Duodenal mucosa (tissue), 2 donors: ENCODE measurements around the gene HEATR5A.

Experiments used
- H3K27ac ChIP-seq: one replicate; pipeline ENCODE4 v1.7.0; 2013; ENCODE audit warnings: low read depth, low read length
- H3K27me3 ChIP-seq, 2 donors: one replicate each; pipeline ENCODE4 v1.7.0; 2013; ENCODE audit warnings: low read length in 2 of 2, control low read depth in 1 of 2; ENCODE audit not compliant: insufficient read depth in 2 of 2, control insufficient read depth in 1 of 2
- H3K36me3 ChIP-seq, 2 donors: one replicate each; pipeline ENCODE4 v1.7.0; 2013; ENCODE audit warnings: low read length in 2 of 2, control low read depth in 1 of 2; ENCODE audit not compliant: insufficient read depth in 2 of 2, control insufficient read depth in 1 of 2
- H3K4me1 ChIP-seq, 2 donors: one replicate each; pipeline ENCODE4 v1.7.0; 2013; ENCODE audit warnings: low read length in 2 of 2, control low read depth in 1 of 2; ENCODE audit not compliant: insufficient read depth in 2 of 2, control insufficient read depth in 1 of 2
- H3K4me3 ChIP-seq, 2 donors: one replicate each; pipeline ENCODE4 v1.7.0; 2013; ENCODE audit warnings: low read length in 2 of 2, low read depth in 1 of 2
- H3K9ac ChIP-seq, 2 donors: one replicate each; pipeline ENCODE4 v1.7.0; 2013; ENCODE audit warnings: low read length in 2 of 2, low read depth in 1 of 2
- H3K9me3 ChIP-seq, 2 donors: one replicate each; pipeline ENCODE4 v1.7.0; 2013; ENCODE audit warnings: low read length in 2 of 2, control low read depth in 1 of 2; ENCODE audit not compliant: control insufficient read depth in 1 of 2

The HEATR5A gene

GRCh38 chr14:31307618-31308017 is 112.7 kb downstream of the HEATR5A start:
- Histone ChIP-seq H3K36me3 (peaks cover 10 to 28% of the 10 kb centered on the region in 2 donors), H3K9ac (no peak overlapping the region), H3K9me3 (no peaks in the 10 kb centered on the region), H3K27me3 (no peaks in the 10 kb centered on the region), H3K27ac (no peak overlapping the region), H3K4me1 (peaks cover 0 to 8% of the 10 kb centered on the region in 2 donors), H3K4me3 (no peak overlapping the region)

GRCh38 chr14:31307198-31307597 is 113.2 kb downstream of the HEATR5A start:
- Histone ChIP-seq H3K27me3 (no peaks in the 10 kb centered on the region), H3K9ac (no peak overlapping the region), H3K27ac (no peak overlapping the region), H3K9me3 (no peaks in the 10 kb centered on the region), H3K4me3 (no peak overlapping the region), H3K36me3 (peaks cover 10 to 26% of the 10 kb centered on the region in 2 donors), H3K4me1 (peaks cover 0 to 8% of the 10 kb centered on the region in 2 donors)

GRCh38 chr14:31303654-31304053 is 116.7 kb downstream of the HEATR5A start:
- no peak overlapping the region for H3K9ac ChIP-seq
- H3K36me3 ChIP-seq: peaks cover 5 to 37% of the 10 kb centered on the region in 2 donors

GRCh38 chr14:31300883-31301282 is 119.5 kb downstream of the HEATR5A start:
- Histone ChIP-seq H3K9ac (no peak overlapping the region), H3K36me3 (peaks cover 3 to 30% of the 10 kb centered on the region in 2 donors), H3K27ac (no peak overlapping the region), H3K4me1 (no peaks in the 10 kb centered on the region), H3K27me3 (no peaks in the 10 kb centered on the region), H3K9me3 (no peaks in the 10 kb centered on the region), H3K4me3 (no peak overlapping the region)

More at GRCh38 chr14:31303654-31304053, 116.7 kb downstream of the HEATR5A start:
- no peak overlapping the region for H3K4me3 ChIP-seq
- no peaks in the 10 kb centered on the region for H3K27me3 ChIP-seq
- no peak overlapping the region for H3K27ac ChIP-seq
- no peaks in the 10 kb centered on the region for H3K9me3 ChIP-seq
- peaks cover 0 to 8% of the 10 kb centered on the region in 2 donors for H3K4me1 ChIP-seq

GRCh38 chr14:31300296-31300695 is 120.1 kb downstream of the HEATR5A start:
- H3K27ac ChIP-seq: no peak overlapping the region
- no peaks in the 10 kb centered on the region for H3K4me1 ChIP-seq
- H3K9me3 ChIP-seq: no peaks in the 10 kb centered on the region
- H3K27me3 ChIP-seq: no peaks in the 10 kb centered on the region
- no peak overlapping the region for H3K9ac ChIP-seq
- peaks cover 0 to 30% of the 10 kb centered on the region in 2 donors for H3K36me3 ChIP-seq
- H3K4me3 ChIP-seq: no peak overlapping the region

GRCh38 chr14:31297701-31298344 is 122.5 kb downstream of the HEATR5A start:
- H3K4me3 ChIP-seq: no peak overlapping the region
- H3K27me3 ChIP-seq: no peaks in the 10 kb centered on the region
- H3K9ac ChIP-seq: no peak overlapping the region
- H3K9me3 ChIP-seq: no peaks in the 10 kb centered on the region
- H3K27ac ChIP-seq: no peak overlapping the region
- H3K36me3 ChIP-seq: peaks cover 0 to 25% of the 10 kb centered on the region in 2 donors
- no peaks in the 10 kb centered on the region for H3K4me1 ChIP-seq

GRCh38 chr14:31297112-31297511 is 123.2 kb downstream of the HEATR5A start:
- Histone ChIP-seq H3K27me3 (no peaks in the 10 kb centered on the region), H3K27ac (no peak overlapping the region), H3K4me1 (no peaks in the 10 kb centered on the region), H3K9me3 (no peaks in the 10 kb centered on the region), H3K4me3 (no peak overlapping the region), H3K36me3 (peaks cover 0 to 22% of the 10 kb centered on the region in 2 donors), H3K9ac (no peak overlapping the region)

- no peak overlapping the region for H3K4me3 ChIP-seq
- no peak overlapping the region for H3K27ac ChIP-seq
- no peak overlapping the region for H3K9ac ChIP-seq
- H3K36me3 ChIP-seq: peaks cover 0 to 5% of the 10 kb centered on the region in 2 donors
- H3K27me3 ChIP-seq: no peaks in the 10 kb centered on the region
- no peaks in the 10 kb centered on the region for H3K4me1 ChIP-seq
- no peaks in the 10 kb centered on the region for H3K9me3 ChIP-seq
Measured at GRCh38 chr14:31294746-31295405, 125.5 kb downstream of the HEATR5A start.

GRCh38 chr14:31292937-31293616 is 127.3 kb downstream of the HEATR5A start:
- H3K27ac ChIP-seq: no peak overlapping the region
- H3K4me1 ChIP-seq: no peaks in the 10 kb centered on the region
- H3K27me3 ChIP-seq: no peaks in the 10 kb centered on the region
- no peak overlapping the region for H3K9ac ChIP-seq
- H3K9me3 ChIP-seq: no peaks in the 10 kb centered on the region
- H3K4me3 ChIP-seq: no peak overlapping the region
- peaks cover 0 to 4% of the 10 kb centered on the region in 2 donors for H3K36me3 ChIP-seq

GRCh38 chr14:31291210-31291609 is 129.1 kb downstream of the HEATR5A start:
- no peak overlapping the region for H3K27ac ChIP-seq
- no peaks in the 10 kb centered on the region for H3K9me3 ChIP-seq
- no peaks in the 10 kb centered on the region for H3K27me3 ChIP-seq
- no peaks in the 10 kb centered on the region for H3K4me1 ChIP-seq
- no peak overlapping the region for H3K4me3 ChIP-seq
- H3K9ac ChIP-seq: no peak overlapping the region
- peaks cover 0 to 4% of the 10 kb centered on the region in 2 donors for H3K36me3 ChIP-seq
